Pancreas (tissue), 10 donors: ENCODE measurements around the gene GJC3. TPM values are rescaled to one million over a fixed set of nuclear protein-coding genes. Genes with fewer than 3 reads are reported as not detected.
"Not testable (repeated sequence)": the region's sequence is repeated elsewhere in the genome, so short reads cannot be mapped to it uniquely, and the experiment has no call there.

Source experiments
- ATAC-seq, 4 donors: fragments of 200-7000 bp; cut with Tn5 transposase; one replicate each; pipeline versions ENCODE4 v1.8.0 to v1.9.1; 2020; ENCODE audit warnings: mild to moderate bottlenecking in 4 of 4, moderate library complexity in 4 of 4
- DNase-seq, 6 donors: peaks; one replicate each; pipeline ENCODE4 v3.0.0-alpha.2; 2020
- FAIRE-seq: peaks from 2 replicates; lab custom pipeline; 2012; peaks lifted over from hg19 to GRCh38; lab: Jason Lieb, UNC
- H3K27ac ChIP-seq, 4 donors: fragments of 200-600 bp; sonication (generic); 1 replicate in 3 of 4; 2 replicates in 1 of 4; pipeline versions ENCODE4 v1.5.0 to v1.8.0; 2020
- H3K27me3 ChIP-seq, 4 donors: fragments of 200-600 bp; one replicate each; pipeline ENCODE4 v1.8.0; 2021
- H3K36me3 ChIP-seq, 3 donors: fragments of 200-600 bp; sonication (generic) in 1 of 3; one replicate each; pipeline versions ENCODE4 v1.5.0 to v1.8.0; 2020 to 2021
- H3K4me1 ChIP-seq, 3 donors: fragments of 200-600 bp; one replicate each; pipeline ENCODE4 v1.8.0; 2021
- H3K4me3 ChIP-seq, 4 donors: fragments of 200-600 bp; sonication (generic) in 2 of 4; one replicate each; pipeline versions ENCODE4 v1.5.0 to v1.8.0; 2020 to 2021
- H3K9me3 ChIP-seq, 4 donors: fragments of 200-600 bp; one replicate each; pipeline ENCODE4 v1.8.0; 2021
- WGBS, 2 donors: extraction: QIAGEN DNeasy Blood & Tissue Kit; methylation state at CpG; one replicate each; pipeline ENCODE4 v1.1.7; 2013; 5-methylcytosine and 5-hydroxymethylcytosine counted together
- intact Hi-C, 3 donors: fragments of 100-400 bp; cut with DNase I; formaldehyde crosslinking; loops; one replicate each; pipeline versions ENCODE4 v1.11.1 to v1.14.2; 2022
- polyA plus RNA-seq, 2 donors: library from polyadenylated mRNA; stranded (reverse); fragments of 200-250 nt; gene quantifications; one replicate each; pipeline ENCODE4 v1.2.3, GENCODE V29; 2013
- total RNA-seq, 6 donors: library from RNA; stranded (reverse); fragmentation: NEBNext Ultra II Directional in 4 of 6; extraction: Animal tissue kit (Norgen Biotek cat#: 25700) in 4 of 6; gene quantifications; one replicate each; pipeline versions ENCODE4 v1.2.1 to v1.2.4, GENCODE V29; 2021 to 2023
- TF ChIP-seq, protein P1 (sequence below), 4 donors: fragments of 200-600 bp; sonication (generic) in 3 of 4; IDR thresholded peaks; one replicate each; pipeline versions ENCODE4 v1.5.0 to v1.8.0; 2021; ENCODE audit warnings: antibody characterized with exemption in 4 of 4
- donor health status: healthy with polysubstance abuse.
- donor health status: DM: no; HTN: no; CAD: no; lungs with moderate emphysema.
- donor health status: DM: no; HTN: no; CAD: no.
- donor health status: control.
- donor health status: control.
- donor health status: Bipolar disorder and iron deficiency.
- donor health status: DM: yes; HTN: yes; CAD: no.
- donor health status: DM: no; HTN: no; CAD: no.
- donor health status: DM: no; HTN: no; CAD: no.
- donor health status: DM: yes; HTN: yes; CAD: no.

GJC3 gene
- total and polyA plus RNA-seq, 8 donors: 0.37 to 8.7 (median 4.4) TPM

GRCh38 chr7:99971242-99971641, 41.8 kb upstream of the GJC3 start:
- ATAC-seq: no peak
- Histone ChIP-seq H3K9me3 (no peaks in the 10 kb centered on the region), H3K27ac (no peak overlapping the region), H3K4me1 (peaks cover 0 to 11% (median 0%) of the 10 kb centered on the region in 3 donors), H3K27me3 (no peaks in the 10 kb centered on the region), H3K36me3 (peaks cover 0 to 12% (median 0%) of the 10 kb centered on the region in 3 donors), H3K4me3 (no peak overlapping the region)
- FAIRE-seq: no peak
- DNase-seq: no peak
- TF ChIP-seq, protein P1, sequence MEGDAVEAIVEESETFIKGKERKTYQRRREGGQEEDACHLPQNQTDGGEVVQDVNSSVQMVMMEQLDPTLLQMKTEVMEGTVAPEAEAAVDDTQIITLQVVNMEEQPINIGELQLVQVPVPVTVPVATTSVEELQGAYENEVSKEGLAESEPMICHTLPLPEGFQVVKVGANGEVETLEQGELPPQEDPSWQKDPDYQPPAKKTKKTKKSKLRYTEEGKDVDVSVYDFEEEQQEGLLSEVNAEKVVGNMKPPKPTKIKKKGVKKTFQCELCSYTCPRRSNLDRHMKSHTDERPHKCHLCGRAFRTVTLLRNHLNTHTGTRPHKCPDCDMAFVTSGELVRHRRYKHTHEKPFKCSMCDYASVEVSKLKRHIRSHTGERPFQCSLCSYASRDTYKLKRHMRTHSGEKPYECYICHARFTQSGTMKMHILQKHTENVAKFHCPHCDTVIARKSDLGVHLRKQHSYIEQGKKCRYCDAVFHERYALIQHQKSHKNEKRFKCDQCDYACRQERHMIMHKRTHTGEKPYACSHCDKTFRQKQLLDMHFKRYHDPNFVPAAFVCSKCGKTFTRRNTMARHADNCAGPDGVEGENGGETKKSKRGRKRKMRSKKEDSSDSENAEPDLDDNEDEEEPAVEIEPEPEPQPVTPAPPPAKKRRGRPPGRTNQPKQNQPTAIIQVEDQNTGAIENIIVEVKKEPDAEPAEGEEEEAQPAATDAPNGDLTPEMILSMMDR (IDR thresholded peaks at IDR 0.05): no peak
- 68 to 69% methylated on average over 4 of the region's 4 CpGs for WGBS, 2 donors
- intact Hi-C loops: no loop called here

- ATAC-seq: peak; percentile 55 to 84 (median 68)
- not testable (repeated sequence) for H3K4me1 ChIP-seq
Measured at GRCh38 chr7:99969813-99970212, 40.4 kb upstream of the GJC3 start.

DNA sequence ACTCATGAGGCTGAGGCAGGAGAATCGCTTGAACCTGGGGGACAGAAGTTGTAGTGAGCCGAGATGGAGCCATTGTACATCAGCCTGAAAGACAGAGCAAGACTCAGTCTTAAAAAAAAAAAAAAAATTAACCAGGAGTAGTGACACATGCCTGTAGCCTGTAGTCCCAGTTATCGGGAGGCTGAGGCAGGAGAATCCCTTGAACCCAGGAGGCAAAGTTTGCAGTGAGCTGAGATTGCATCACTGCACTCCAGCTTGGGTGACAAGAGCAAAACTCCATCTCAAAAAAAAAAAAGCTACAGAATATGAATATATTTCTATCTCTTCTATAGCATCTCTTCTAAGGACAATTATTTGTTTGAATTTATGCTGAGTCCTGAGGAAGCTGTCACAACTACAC, 39.9 kb upstream of the GJC3 start:
- FAIRE-seq (no peak), ATAC-seq (no peak), DNase-seq (no peak)
- TF ChIP-seq, protein P1 (IDR thresholded peaks at IDR 0.05): no peak
- Histone ChIP-seq H3K9me3 (no peaks in the 10 kb centered on the region), H3K27me3 (no peaks in the 10 kb centered on the region), H3K27ac (no peak overlapping the region), H3K4me1 (peaks cover 0 to 5% (median 0%) of the 10 kb centered on the region in 3 donors), H3K4me3 (no peak overlapping the region), H3K36me3 (peaks cover 0 to 12% (median 0%) of the 10 kb centered on the region in 3 donors)
- 91 to 92% methylated on average over 3 of the region's 3 CpGs for WGBS, 2 donors
- intact Hi-C loops: no loop called here

More at GRCh38 chr7:99969813-99970212, 40.4 kb upstream of the GJC3 start:
- FAIRE-seq, H3K9me3 ChIP-seq, H3K4me3 ChIP-seq, DNase-seq, intact Hi-C loops, H3K27me3 ChIP-seq, H3K27ac ChIP-seq: not testable (repeated sequence)
- peaks cover 0 to 12% (median 0%) of the 10 kb centered on the region in 3 donors for H3K36me3 ChIP-seq
- WGBS, 2 donors: 0% methylated on average over 1 of the region's 1 CpG

DNA sequence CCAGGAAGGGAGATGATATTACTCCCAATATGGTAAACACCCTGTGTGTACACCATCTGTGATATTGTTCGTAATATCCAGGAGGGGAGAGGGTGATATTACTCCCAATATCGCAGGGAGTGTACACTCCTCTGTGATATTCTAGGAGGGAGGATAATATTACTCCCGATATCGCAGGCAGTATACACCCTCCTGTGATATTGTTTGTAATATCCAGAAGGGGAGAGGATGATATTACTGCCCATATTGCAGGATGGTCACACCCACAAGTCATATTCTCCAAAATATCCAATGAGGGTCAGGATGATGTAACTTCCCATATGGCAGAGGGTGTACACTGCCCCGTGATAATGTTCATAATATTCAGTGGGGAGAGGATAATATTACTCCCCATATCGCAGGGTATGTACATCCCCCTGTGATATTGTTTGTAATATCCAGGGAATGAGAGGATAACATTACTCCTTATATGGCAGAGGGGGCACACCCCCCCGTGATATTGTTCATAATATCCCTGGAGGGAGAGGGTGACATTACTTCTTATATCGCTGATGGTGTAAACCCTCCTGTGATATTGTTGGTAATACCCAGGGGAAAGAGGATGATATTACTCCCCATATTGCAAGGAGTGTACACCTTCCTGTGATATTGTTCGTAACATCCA, 29.3 kb upstream of the GJC3 start:
- Histone ChIP-seq H3K27ac (no peak overlapping the region), H3K36me3 (no peaks in the 10 kb centered on the region), H3K4me1 (no peaks in the 10 kb centered on the region), H3K27me3 (no peaks in the 10 kb centered on the region), H3K4me3 (no peak overlapping the region), H3K9me3 (no peaks in the 10 kb centered on the region)
- TF ChIP-seq, protein P1 (IDR thresholded peaks at IDR 0.05): no peak
- no peak for DNase-seq
- no peak for FAIRE-seq
- ATAC-seq: no peak
- intact Hi-C loops: no loop called here
- WGBS, 2 donors: 81% methylated on average over 9 of the region's 9 CpGs

GRCh38 chr7:99955247-99955646, 25.8 kb upstream of the GJC3 start:
- Histone ChIP-seq H3K36me3 (no peaks in the 10 kb centered on the region), H3K9me3 (no peaks in the 10 kb centered on the region), H3K4me3 (no peak overlapping the region), H3K27ac (no peak overlapping the region), H3K27me3 (no peaks in the 10 kb centered on the region), H3K4me1 (no peaks in the 10 kb centered on the region)
- no peak for FAIRE-seq
- TF ChIP-seq, protein P1 (IDR thresholded peaks at IDR 0.05): no peak
- peak in 2 of 4 donors; percentile 18 to 50 for ATAC-seq
- intact Hi-C loops: no loop called here
- DNase-seq: no peak
- WGBS, 2 donors: 66 to 67% methylated on average over 6 of the region's 6 CpGs

DNA sequence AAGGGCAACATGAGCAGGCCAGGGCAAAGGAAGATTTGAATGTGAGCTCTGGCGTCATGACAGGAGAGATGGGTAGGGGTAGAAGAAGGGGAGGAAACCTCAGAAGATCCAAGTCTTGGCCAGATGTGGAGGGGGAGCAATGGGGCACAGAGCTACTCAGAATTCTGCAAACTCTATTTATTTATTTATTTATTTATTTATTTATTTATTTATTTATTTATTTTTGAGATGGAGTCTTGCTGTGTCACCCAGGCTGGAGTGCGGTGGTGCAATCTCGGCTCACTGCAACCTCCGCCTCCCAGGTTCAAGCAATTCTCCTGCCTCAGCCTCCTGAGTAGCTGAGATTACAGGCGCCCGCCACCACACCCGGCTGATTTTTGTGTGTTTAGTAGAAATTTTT, 25.2 kb upstream of the GJC3 start:
- H3K27me3 ChIP-seq, H3K9me3 ChIP-seq, H3K4me3 ChIP-seq, H3K4me1 ChIP-seq, ATAC-seq, intact Hi-C loops, FAIRE-seq, DNase-seq, H3K36me3 ChIP-seq, H3K27ac ChIP-seq: not testable (repeated sequence)
- 92 to 95% methylated on average over 7 of the region's 7 CpGs for WGBS, 2 donors
